HepG2 (cell line): ENCODE data around the gene CSRP3. TPM values are rescaled to one million over a fixed set of nuclear protein-coding genes. Genes with fewer than 3 reads are reported as not detected.

Experiments used
- ATAC-seq: fragments of 200-7000 bp; cut with Tn5 transposase; 3 replicates; pipeline ENCODE4 v1.9.1; 2020; ENCODE audit warnings: mild to moderate bottlenecking, moderate library complexity
- BruUV-seq: library from RNA; stranded (reverse); fragments of 400-500 nt; replicated peaks from 2 replicates; lab custom pipeline; 2021; lab: Mats Ljungman, UMichigan
- CTCF ChIA-PET: fragments of 300-600 bp; formaldehyde crosslinking; extraction: SDS; loops from one replicate; lab custom pipeline; 2021; ENCODE audit warnings: low total read pairs, inconsistent platforms, low intra/inter-chr PET ratio; lab: Yijun Ruan, JAX
- POLR2A ChIA-PET: fragments of 350-600 bp; sonication (Branson Sonifier 250); formaldehyde crosslinking; loops from one replicate; lab custom pipeline; 2020; ENCODE audit warnings: antibody characterized with exemption, inconsistent platforms; lab: Yijun Ruan, JAX
- DNase-seq: peaks from one replicate; pipeline ENCODE4 v3.0.0-alpha.2; 2015; ENCODE audit warnings: low spot score
- FAIRE-seq: peaks from 3 replicates; lab custom pipeline; 2011; peaks lifted over from hg19 to GRCh38; lab: Jason Lieb, UNC
- H2AFZ ChIP-seq: one replicate; pipeline ENCODE4 v1.6.1; 2011; ENCODE audit warnings: low read length, inconsistent platforms
- H3K27ac ChIP-seq: fragments of 300-600 bp; 3 replicates; pipeline ENCODE4 v1.8.0; 2011; ENCODE audit warnings: mixed run types, mild to moderate bottlenecking, mixed read lengths, low read length, inconsistent platforms; ENCODE audit not compliant: insufficient read depth; ENCODE audit errors: extremely low read length
- H3K27me3 ChIP-seq, 2 experiments: fragments of 200-600 bp in 1 of 2; 2 replicates in 1 of 2; 3 replicates in 1 of 2; pipeline versions ENCODE4 v1.6.0 to v1.8.0; 2011; ENCODE audit warnings: low read length in 2 of 2, mild to moderate bottlenecking in 2 of 2, moderate library complexity in 2 of 2, inconsistent platforms in 1 of 2; ENCODE audit not compliant: insufficient read depth in 2 of 2, control insufficient read depth in 1 of 2
- H3K36me3 ChIP-seq, 2 experiments: fragments of 200-600 bp in 1 of 2; replicated peaks in 1 of 2; 2 replicates in 1 of 2; 3 replicates in 1 of 2; pipeline versions ENCODE4 v1.5.1 to v1.8.0; 2011; ENCODE audit warnings: low read length in 2 of 2, inconsistent platforms in 1 of 2; ENCODE audit not compliant: insufficient read depth in 2 of 2, control insufficient read depth in 1 of 2
- H3K4me1 ChIP-seq: 2 replicates; pipeline ENCODE4 v1.5.1; 2012; ENCODE audit warnings: low read length, inconsistent platforms; ENCODE audit not compliant: insufficient read depth
- H3K4me2 ChIP-seq: 2 replicates; pipeline ENCODE4 v1.6.0; 2011; ENCODE audit warnings: low read depth, low read length, inconsistent platforms
- H3K4me3 ChIP-seq, 3 experiments: fragments of 200-600 bp in 1 of 3; sonication (generic), shearing (Covaris generic) in 1 of 3; replicated peaks in 1 of 3; 2 replicates each; pipeline ENCODE4 v1.5.1; 2011 to 2016; ENCODE audit warnings: low read length in 3 of 3, inconsistent platforms in 2 of 3, low read depth in 2 of 3, mild to moderate bottlenecking in 2 of 3, control low read depth in 1 of 3, mixed read lengths in 1 of 3; ENCODE audit not compliant: insufficient read depth in 1 of 3
- H3K79me2 ChIP-seq: one replicate; pipeline ENCODE4 v1.6.1; 2011; ENCODE audit warnings: low read length, inconsistent platforms; ENCODE audit not compliant: insufficient read depth
- H3K9ac ChIP-seq: 2 replicates; pipeline ENCODE4 v1.6.0; 2011; ENCODE audit warnings: mild to moderate bottlenecking, low read depth, low read length, inconsistent platforms; ENCODE audit not compliant: insufficient read depth
- H3K9me3 ChIP-seq: 2 replicates; pipeline ENCODE4 v1.5.1; 2012; ENCODE audit warnings: mild to moderate bottlenecking, low read length
- H4K20me1 ChIP-seq: 2 replicates; pipeline ENCODE4 v1.6.0; 2011; ENCODE audit warnings: inconsistent platforms, mild to moderate bottlenecking, low read length, moderate library complexity; ENCODE audit not compliant: insufficient read depth
- DNMT1 ChIP-seq: sonication (generic); formaldehyde crosslinking; IDR thresholded peaks from 2 replicates; pipeline ENCODE4 v1.5.1; 2020; ENCODE audit warnings: mild to moderate bottlenecking, missing genetic modification reagents
- ELF4 ChIP-seq: sonication (generic); formaldehyde crosslinking; IDR thresholded peaks from 2 replicates; pipeline ENCODE4 v1.5.0; 2020; ENCODE audit warnings: missing genetic modification reagents, mild to moderate bottlenecking, moderate library complexity, borderline replicate concordance
- GMEB1 ChIP-seq: sonication (generic); formaldehyde crosslinking; IDR thresholded peaks from 2 replicates; pipeline ENCODE4 v1.5.1; 2020; ENCODE audit warnings: missing genetic modification reagents, mild to moderate bottlenecking, borderline replicate concordance
- MAFF ChIP-seq: IDR thresholded peaks from 2 replicates; pipeline ENCODE4 v1.6.1; 2011; ENCODE audit warnings: low read depth, low read length, improper control_type of control experiment
- MAFK ChIP-seq, 2 experiments: IDR thresholded peaks in 1 of 2; conservative IDR thresholded peaks in 1 of 2; 2 replicates each; pipeline ENCODE4 v1.6.1; 2011; ENCODE audit warnings: improper control_type of control experiment in 2 of 2, low read length in 2 of 2
- MXD3 ChIP-seq: IDR thresholded peaks from 2 replicates; pipeline ENCODE4 v1.6.1; 2016; ENCODE audit warnings: mild to moderate bottlenecking, missing biosample characterization, missing genetic modification reagents
- NFYB ChIP-seq: sonication (generic); formaldehyde crosslinking; IDR thresholded peaks from 2 replicates; pipeline ENCODE4 v1.4.0; 2020; ENCODE audit warnings: missing genetic modification reagents
- ZMYM2 ChIP-seq: sonication (generic); formaldehyde crosslinking; IDR thresholded peaks from 2 replicates; pipeline ENCODE4 v1.8.0; 2022; ENCODE audit warnings: mild to moderate bottlenecking, missing genetic modification reagents
- WGBS: methylation state at CpG from one replicate; pipeline ENCODE4 v1.1.6; 2017; ENCODE audit warnings: low lambda C conversion rate; 5-methylcytosine and 5-hydroxymethylcytosine counted together
- in situ Hi-C: cut with HindIII; loops from 2 replicates; pipeline ENCODE4 v1.10.0; 2017; ENCODE audit warnings: low pct_unique_long_range_greater_than_20kb; ENCODE audit not compliant: extremely low pct_ligation_motif_present
- intact Hi-C: fragments of 100-400 bp; cut with micrococcal nuclease; formaldehyde crosslinking; loops from one replicate; pipeline ENCODE4 v1.10.0; 2022; ENCODE audit not compliant: unreplicated experiment
- polyA plus RNA-seq, 8 experiments: library from polyadenylated mRNA; depleted of rRNA in 3 of 8; stranded (reverse) in 7 of 8; unstranded in 1 of 8; fragments of >200 nt; fragmentation: Illumina TruSeq in 4 of 8; extraction: Trizol in 4 of 8; gene quantifications; 2 replicates each; pipeline versions ENCODE4 v1.2.1 to v1.2.3, GENCODE V29; 2011 to 2016; ENCODE audit warnings: low read depth in 4 of 8, missing spikeins in 1 of 8, mixed read lengths in 1 of 8; ENCODE audit not compliant: insufficient read depth in 1 of 8
- total RNA-seq, 5 experiments: library from RNA; depleted of rRNA; stranded (reverse); fragments of >200 nt; fragmentation: Illumina TruSeq; extraction: Trizol; gene quantifications; 2 replicates each; pipeline ENCODE4 v1.2.3, GENCODE V29; 2016; ENCODE audit warnings: low read depth in 1 of 5

The CSRP3 gene
- total and polyA plus RNA-seq, 2 of the 13 experiments (the other 11 are each of a cell fraction or from before 2014, with no cell fraction given) = not detected

GRCh38 chr11:19164881-19165280, 36.9 kb downstream of the CSRP3 start:
- no peaks in the 10 kb centered on the region for H4K20me1 ChIP-seq
- no peaks in the 10 kb centered on the region; a peak in 1 of 5 replicates for H3K27me3 ChIP-seq
- no peak overlapping the region for H3K4me2 ChIP-seq
- in situ Hi-C loops (no loop called here), intact Hi-C loops (no loop called here)
- peaks cover 3 to 15% of the 10 kb centered on the region in 2 experiments; a peak in 4 of 5 replicates for H3K36me3 ChIP-seq
- no peak overlapping the region for H3K4me3 ChIP-seq
- TF ChIP-seq DNMT1 (CRISPR knock-in tag) = no peak
- no peak for TF ChIP-seq NFYB (CRISPR knock-in tag)
- TF ChIP-seq ZMYM2 = no peak
- no peak for TF ChIP-seq MXD3 (CRISPR knock-in tag)
- no peak for TF ChIP-seq GMEB1 (CRISPR knock-in tag)
- no peak overlapping the region for H3K27ac ChIP-seq
- H2AFZ ChIP-seq = no peak overlapping the region
- WGBS = 93% methylated on average over 2 of the region's 2 CpGs
- H3K9me3 ChIP-seq = no peaks in the 10 kb centered on the region
- FAIRE-seq = no peak
- H3K79me2 ChIP-seq = no peaks in the 10 kb centered on the region
- BruUV-seq = no TSS peak
- no peak for ATAC-seq
- no peak for DNase-seq
- no peaks in the 10 kb centered on the region for H3K4me1 ChIP-seq
- POLR2A ChIA-PET = no interaction called here
- CTCF ChIA-PET = no interaction called here
- H3K9ac ChIP-seq = no peak overlapping the region

GRCh38 chr11:19164230-19164855, 37.4 kb downstream of the CSRP3 start:
- H2AFZ ChIP-seq = no peak overlapping the region

More at GRCh38 chr11:19164230-19164855, 37.4 kb downstream of the CSRP3 start:
- POLR2A ChIA-PET = no interaction called here
- Histone ChIP-seq H3K79me2 (no peaks in the 10 kb centered on the region), H3K27me3 (no peaks in the 10 kb centered on the region; a peak in 1 of 5 replicates)
- in situ Hi-C loops (no loop called here), intact Hi-C loops (no loop called here)
- TF ChIP-seq ELF4 (no peak), MAFF (peak; percentile 19; the same call in 1 of the 2 replicates), MAFK (conservative IDR thresholded peaks at IDR 0.05 in 1 of 2, IDR thresholded peaks at IDR 0.05 in 1 of 2; ENCODE audit: low read length in 2 of 2) (peak; percentile 59 to 64)
- TF ChIP-seq, all 625 proteins: peak for 2
- H3K36me3 ChIP-seq = peaks cover 3 to 21% of the 10 kb centered on the region in 2 experiments; a peak in 4 of 5 replicates
- CTCF ChIA-PET = no interaction called here
- DNase-seq = no peak
- no peaks in the 10 kb centered on the region for H4K20me1 ChIP-seq
- no peak for FAIRE-seq
- no peak for ATAC-seq
- no peak overlapping the region for H3K4me3 ChIP-seq
- H3K4me2 ChIP-seq = no peak overlapping the region
- 96% methylated on average over 4 of the region's 4 CpGs for WGBS
- H3K4me1 ChIP-seq = no peaks in the 10 kb centered on the region
- H3K9ac ChIP-seq = no peak overlapping the region
- no peaks in the 10 kb centered on the region for H3K9me3 ChIP-seq
- no TSS peak for BruUV-seq
- H3K27ac ChIP-seq = no peak overlapping the region
